GM12878 (cell line): Measurements from ENCODE around the gene C15orf62.

Source experiments
- POLR2A ChIP-seq: IDR thresholded peaks from 2 replicates; pipeline ENCODE4 v1.6.1; 2011; ENCODE audit warnings: low read depth, mild to moderate bottlenecking, low read length
- PRDM15 ChIP-seq: fragments of 450-650 bp; formaldehyde crosslinking; IDR thresholded peaks from 2 replicates; pipeline ENCODE4 v1.4.0; 2020; ENCODE audit warnings: mild to moderate bottlenecking, moderate library complexity
- TF ChIP-seq, protein P1 (sequence below), 3 experiments: IDR thresholded peaks in 2 of 3; conservative IDR thresholded peaks in 1 of 3; 2 replicates each; pipeline ENCODE4 v1.5.1; 2011; ENCODE audit warnings: low read depth in 3 of 3, low read length in 3 of 3, mild to moderate bottlenecking in 3 of 3, control low read depth in 2 of 3, moderate library complexity in 2 of 3, inconsistent platforms in 1 of 3, mixed read lengths in 1 of 3; ENCODE audit not compliant: control insufficient read depth in 2 of 3, insufficient read depth in 1 of 3; ENCODE audit errors: extremely low read depth in 1 of 3
- TF ChIP-seq, protein P2 (sequence below): IDR thresholded peaks from 2 replicates; pipeline ENCODE4 v1.6.1; 2012; ENCODE audit warnings: low read depth, low read length, improper control_type of control experiment

- TF ChIP-seq POLR2A (no peak), PRDM15 (CRISPR knock-in tag) (no peak)
- TF ChIP-seq, protein P1, sequence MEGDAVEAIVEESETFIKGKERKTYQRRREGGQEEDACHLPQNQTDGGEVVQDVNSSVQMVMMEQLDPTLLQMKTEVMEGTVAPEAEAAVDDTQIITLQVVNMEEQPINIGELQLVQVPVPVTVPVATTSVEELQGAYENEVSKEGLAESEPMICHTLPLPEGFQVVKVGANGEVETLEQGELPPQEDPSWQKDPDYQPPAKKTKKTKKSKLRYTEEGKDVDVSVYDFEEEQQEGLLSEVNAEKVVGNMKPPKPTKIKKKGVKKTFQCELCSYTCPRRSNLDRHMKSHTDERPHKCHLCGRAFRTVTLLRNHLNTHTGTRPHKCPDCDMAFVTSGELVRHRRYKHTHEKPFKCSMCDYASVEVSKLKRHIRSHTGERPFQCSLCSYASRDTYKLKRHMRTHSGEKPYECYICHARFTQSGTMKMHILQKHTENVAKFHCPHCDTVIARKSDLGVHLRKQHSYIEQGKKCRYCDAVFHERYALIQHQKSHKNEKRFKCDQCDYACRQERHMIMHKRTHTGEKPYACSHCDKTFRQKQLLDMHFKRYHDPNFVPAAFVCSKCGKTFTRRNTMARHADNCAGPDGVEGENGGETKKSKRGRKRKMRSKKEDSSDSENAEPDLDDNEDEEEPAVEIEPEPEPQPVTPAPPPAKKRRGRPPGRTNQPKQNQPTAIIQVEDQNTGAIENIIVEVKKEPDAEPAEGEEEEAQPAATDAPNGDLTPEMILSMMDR (IDR thresholded peaks at IDR 0.05 in 2 of 3, conservative IDR thresholded peaks at IDR 0.05 in 1 of 3; ENCODE audit: control insufficient read depth in 2 of 3, extremely low read depth in 1 of 3, insufficient read depth in 1 of 3, low read depth in 3 of 3, low read length in 3 of 3): no peak
- TF ChIP-seq, protein P2, sequence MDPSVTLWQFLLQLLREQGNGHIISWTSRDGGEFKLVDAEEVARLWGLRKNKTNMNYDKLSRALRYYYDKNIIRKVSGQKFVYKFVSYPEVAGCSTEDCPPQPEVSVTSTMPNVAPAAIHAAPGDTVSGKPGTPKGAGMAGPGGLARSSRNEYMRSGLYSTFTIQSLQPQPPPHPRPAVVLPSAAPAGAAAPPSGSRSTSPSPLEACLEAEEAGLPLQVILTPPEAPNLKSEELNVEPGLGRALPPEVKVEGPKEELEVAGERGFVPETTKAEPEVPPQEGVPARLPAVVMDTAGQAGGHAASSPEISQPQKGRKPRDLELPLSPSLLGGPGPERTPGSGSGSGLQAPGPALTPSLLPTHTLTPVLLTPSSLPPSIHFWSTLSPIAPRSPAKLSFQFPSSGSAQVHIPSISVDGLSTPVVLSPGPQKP: no peak
These were observed 2.2 kb downstream of the C15orf62 start for GRCh38 chr15:40772014-40772413.
